ENCODE data around the gene FOXJ3. TPM values are rescaled to one million over a fixed set of nuclear protein-coding genes. Genes with fewer than 3 reads are reported as not detected.

The FOXJ3 gene
- total RNA-seq, 1 donor: 34.5 TPM

DNA sequence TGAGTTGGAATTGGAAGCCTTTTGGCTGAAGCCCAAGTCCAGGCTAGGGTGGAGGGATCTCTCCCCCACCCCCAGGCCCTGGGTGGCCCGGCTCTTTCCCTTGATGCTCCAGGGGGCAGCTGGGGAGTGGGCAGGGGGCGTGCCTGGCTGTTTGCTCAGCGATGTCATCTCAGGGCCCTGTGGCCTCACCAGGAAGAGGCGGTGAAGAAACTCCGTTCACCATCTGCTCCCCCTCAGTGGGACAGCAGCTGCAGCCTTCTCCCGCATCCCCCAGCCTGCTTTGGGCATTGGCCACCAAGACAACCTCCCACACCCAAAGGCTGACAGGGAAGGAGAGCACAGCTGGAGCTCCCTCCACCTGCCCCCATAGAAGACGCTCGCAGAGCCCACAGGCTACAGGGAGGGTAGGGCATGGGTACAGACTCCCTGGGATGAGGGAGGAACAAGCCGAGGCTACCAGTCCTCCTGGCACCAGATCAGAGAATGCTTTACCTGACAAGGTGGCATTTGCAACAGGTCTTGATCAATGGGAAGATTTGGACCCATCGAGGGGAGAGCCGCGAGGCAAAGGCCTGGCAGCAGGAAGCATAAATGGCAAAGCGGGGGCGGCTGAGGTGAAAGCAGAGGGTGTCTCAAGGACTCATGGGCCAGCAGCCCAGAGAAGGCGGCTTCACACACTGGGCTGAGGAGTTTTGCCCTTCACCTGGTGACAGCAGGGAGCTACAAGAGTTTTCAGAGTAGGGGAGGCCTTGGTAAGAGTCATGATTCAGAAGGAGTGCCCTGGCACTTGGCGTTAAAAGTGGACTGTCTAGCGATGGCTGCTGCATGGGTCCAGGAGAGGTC, 164.0 kb downstream of the FOXJ3 start:
- TF ChIP-seq, protein P1, sequence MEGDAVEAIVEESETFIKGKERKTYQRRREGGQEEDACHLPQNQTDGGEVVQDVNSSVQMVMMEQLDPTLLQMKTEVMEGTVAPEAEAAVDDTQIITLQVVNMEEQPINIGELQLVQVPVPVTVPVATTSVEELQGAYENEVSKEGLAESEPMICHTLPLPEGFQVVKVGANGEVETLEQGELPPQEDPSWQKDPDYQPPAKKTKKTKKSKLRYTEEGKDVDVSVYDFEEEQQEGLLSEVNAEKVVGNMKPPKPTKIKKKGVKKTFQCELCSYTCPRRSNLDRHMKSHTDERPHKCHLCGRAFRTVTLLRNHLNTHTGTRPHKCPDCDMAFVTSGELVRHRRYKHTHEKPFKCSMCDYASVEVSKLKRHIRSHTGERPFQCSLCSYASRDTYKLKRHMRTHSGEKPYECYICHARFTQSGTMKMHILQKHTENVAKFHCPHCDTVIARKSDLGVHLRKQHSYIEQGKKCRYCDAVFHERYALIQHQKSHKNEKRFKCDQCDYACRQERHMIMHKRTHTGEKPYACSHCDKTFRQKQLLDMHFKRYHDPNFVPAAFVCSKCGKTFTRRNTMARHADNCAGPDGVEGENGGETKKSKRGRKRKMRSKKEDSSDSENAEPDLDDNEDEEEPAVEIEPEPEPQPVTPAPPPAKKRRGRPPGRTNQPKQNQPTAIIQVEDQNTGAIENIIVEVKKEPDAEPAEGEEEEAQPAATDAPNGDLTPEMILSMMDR (IDR thresholded peaks at IDR 0.05; ENCODE audit: insufficient read depth, low read depth, low read length): no peak
- DNase-seq (ENCODE audit: low read depth): no peak

DNA sequence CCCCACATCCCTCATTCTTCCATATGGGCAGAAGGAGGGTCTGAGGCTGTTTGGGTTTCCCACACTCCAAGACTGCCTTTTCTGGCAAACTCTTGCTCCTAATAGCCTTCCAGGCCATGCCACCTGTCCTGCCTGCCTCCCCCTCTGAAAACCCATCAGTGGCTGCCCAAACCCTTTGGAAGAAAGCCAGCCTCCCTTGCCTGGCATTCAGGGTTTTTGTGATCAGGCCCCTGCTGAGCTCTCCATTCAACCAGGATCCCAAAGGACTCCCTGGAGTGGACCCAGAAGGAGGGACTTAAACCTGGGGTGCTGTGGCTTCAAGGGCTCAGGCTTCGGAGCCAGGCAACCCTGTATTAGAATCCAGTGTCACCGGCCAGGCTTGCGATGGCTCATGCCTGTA, 166.3 kb downstream of the FOXJ3 start:
- no peak overlapping the region for H3K4me3 ChIP-seq (ENCODE audit: low read depth, low read length)
- TF ChIP-seq, protein P1 (IDR thresholded peaks at IDR 0.05; ENCODE audit: insufficient read depth, low read depth, low read length): no peak
- DNase-seq (ENCODE audit: low read depth): no peak

More for the DNA sequence above, 164.0 kb downstream of the FOXJ3 start:
- H3K4me3 ChIP-seq (ENCODE audit: low read depth, low read length): no peak overlapping the region

DNA sequence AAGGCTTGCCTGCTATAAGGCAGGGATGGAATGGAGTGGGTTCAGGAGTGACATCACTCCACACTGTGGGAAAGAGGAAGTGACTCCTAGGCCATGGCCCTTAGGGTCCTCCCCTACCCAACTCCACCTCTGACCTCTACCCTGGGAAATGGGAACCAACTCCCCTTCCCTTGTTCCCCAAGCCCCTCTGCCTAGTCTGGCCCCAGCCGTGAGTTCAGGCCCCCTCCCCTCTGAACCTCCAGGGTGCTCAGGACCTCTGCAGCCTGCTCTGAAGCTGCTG, 166.7 kb downstream of the FOXJ3 start:
- no peak for DNase-seq (ENCODE audit: low read depth)
- TF ChIP-seq, protein P1 (IDR thresholded peaks at IDR 0.05; ENCODE audit: insufficient read depth, low read depth, low read length): no peak
- no peak overlapping the region for H3K4me3 ChIP-seq (ENCODE audit: low read depth, low read length)

DNA sequence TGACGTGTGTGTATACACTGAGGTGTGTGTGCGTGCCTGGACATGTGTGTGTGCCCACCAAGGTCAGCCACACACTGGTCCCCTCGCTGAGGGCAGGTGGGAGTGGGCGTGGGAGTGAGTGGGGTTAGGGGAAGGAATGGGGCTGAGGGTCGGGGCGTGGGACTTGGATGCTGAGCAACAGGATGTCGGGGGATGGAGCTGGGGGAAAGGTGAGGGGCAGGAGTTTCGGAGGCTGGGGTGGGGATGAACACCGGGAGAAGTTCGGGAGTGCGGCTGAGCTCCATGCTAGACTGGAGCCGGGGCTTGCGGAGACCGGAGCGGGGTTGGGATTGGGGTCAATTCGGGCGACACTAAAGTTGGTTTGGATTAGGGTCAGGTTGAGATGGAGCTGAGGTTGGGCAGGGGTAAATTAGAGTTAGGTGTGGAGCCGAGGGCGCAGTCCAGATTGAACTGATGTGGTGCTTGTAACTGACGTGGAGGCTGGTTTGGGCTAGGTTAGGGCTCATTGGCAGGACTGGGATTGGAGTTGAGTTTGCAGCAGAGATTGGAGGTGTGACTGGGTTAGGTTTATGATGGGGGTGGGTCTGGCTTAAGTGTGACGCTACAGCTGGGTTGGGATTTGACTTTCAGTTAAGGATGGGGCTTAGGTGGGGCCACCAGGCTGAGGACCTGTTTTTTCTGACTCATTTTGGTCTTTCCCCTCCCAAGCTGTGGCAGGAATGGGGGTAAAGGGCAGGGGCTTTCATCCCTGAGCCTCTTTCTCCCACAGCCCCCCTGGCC, 167.2 kb downstream of the FOXJ3 start:
- TF ChIP-seq, protein P1 (IDR thresholded peaks at IDR 0.05; ENCODE audit: insufficient read depth, low read depth, low read length): no peak
- no peak overlapping the region for H3K4me3 ChIP-seq (ENCODE audit: low read depth, low read length)
- DNase-seq (ENCODE audit: low read depth): no peak

DNA sequence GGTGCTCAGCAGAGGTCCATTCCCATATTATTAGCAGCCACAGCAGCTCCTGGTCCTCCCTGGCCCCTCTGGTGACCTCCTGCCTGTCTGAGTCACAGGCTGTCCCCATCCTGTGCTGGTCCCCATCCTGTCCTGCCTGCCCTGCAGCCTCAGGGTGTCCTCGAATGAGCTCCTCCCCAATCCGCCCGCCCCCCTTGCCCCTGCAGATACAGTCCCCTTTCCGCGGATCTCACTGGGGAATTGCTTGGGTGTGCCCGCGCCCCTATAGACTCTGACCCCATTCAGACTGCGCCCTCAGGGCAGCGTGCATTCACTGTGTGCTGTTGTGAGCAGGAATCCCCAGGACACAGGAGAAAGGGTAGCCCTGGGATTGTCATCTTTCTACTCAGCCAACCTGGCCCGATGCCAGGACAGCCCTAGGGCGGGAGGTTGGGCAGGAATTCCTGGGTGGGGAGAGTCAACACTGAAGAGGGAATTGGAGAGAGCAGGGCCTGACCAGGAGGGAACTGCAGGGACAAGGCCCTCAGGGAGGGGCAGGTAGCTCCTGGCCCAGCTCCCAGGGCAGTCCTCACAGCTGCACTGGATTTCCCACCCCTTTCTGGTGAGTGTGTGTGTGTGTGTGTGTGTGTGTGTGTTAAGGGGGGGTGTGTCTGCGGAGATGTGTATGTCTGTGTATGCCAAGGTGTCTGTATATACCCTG, 169.4 kb downstream of the FOXJ3 start:
- no peak for DNase-seq (ENCODE audit: low read depth)
- H3K4me3 ChIP-seq (ENCODE audit: low read depth, low read length): no peak overlapping the region
- TF ChIP-seq, protein P1 (IDR thresholded peaks at IDR 0.05; ENCODE audit: insufficient read depth, low read depth, low read length): no peak

DNA sequence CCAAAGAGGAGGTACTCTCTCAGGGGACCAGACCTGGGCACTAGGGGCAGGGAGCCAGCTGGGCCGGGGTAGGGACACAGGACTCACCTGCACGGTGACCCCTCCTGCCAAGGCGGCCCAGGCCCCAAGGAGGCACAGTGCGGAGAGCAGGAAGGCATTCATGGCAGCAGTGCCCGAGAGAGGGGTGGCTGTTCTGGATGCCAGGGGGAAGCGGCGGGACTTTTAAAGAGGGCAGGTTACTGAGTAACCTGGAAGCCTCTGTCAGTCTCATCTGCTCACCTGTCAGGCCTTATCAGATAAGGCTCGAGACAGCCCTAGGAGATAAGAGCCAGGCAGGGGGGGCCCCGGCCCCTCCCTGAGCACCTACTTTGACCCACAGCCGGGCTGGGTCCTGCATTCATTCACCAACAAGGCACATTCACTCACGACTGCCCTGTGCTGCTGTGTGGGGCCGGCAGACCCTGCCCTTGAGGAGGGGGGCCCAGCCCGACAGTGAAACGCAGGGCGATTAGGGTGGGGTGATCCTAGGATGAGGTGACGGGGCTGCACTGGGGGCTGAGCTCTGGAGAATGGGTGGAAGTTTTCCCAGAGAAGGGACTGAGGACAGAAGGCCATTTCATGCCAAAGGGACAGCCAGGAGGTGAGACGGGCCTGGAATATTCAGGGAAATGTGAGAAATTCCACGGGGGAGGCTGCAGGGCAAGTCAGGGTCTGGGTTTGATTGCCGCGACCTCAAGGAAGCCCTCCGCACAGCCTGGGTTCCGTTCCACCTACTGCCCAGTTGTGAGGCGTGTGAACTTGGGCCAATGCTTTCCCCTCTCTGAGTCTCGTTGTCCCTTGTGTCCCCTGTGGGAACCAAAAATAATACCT, 170.2 kb downstream of the FOXJ3 start, which contains the start of gene GUCA2A:
Gene GUCA2A, minus strand, starts transcription at position 195 of the 870 bp plus-strand sequence. Its CDS starts 33 bp downstream, at position 162.
- no peak within 1 kb of the TSS for H3K4me3 ChIP-seq (ENCODE audit: low read depth, low read length)
- TF ChIP-seq, protein P1 (IDR thresholded peaks at IDR 0.05; ENCODE audit: insufficient read depth, low read depth, low read length): no peak
- no peak for DNase-seq (ENCODE audit: low read depth)

All from fibroblast of villous mesenchyme (primary cell).